Colonic mucosa (tissue), 4 donors: Measurements from ENCODE around the gene TIGD3. TPM values are rescaled to one million over a fixed set of nuclear protein-coding genes. Genes with fewer than 3 reads are reported as not detected.

Experiments
- DNase-seq: peaks from one replicate; pipeline ENCODE4 v3.0.0-alpha.2; 2020
- H3K27ac ChIP-seq: fragments of 200-600 bp; one replicate; pipeline ENCODE4 v1.8.0; 2021
- H3K27me3 ChIP-seq: fragments of 200-600 bp; one replicate; pipeline ENCODE4 v1.8.0; 2021
- H3K36me3 ChIP-seq: fragments of 200-600 bp; one replicate; pipeline ENCODE4 v1.8.0; 2021
- H3K4me1 ChIP-seq: fragments of 200-600 bp; one replicate; pipeline ENCODE4 v1.8.0; 2021; ENCODE audit warnings: mild to moderate bottlenecking
- H3K4me3 ChIP-seq: fragments of 200-600 bp; one replicate; pipeline ENCODE4 v1.8.0; 2021
- H3K9ac ChIP-seq, 2 donors: one replicate each; pipeline ENCODE4 v1.7.0; 2013; ENCODE audit warnings: control low read depth in 2 of 2, low read depth in 2 of 2, low read length in 2 of 2
- H3K9me3 ChIP-seq: fragments of 200-600 bp; one replicate; pipeline ENCODE4 v1.8.0; 2021
- CTCF ChIP-seq: fragments of 200-600 bp; IDR thresholded peaks from one replicate; pipeline ENCODE4 v1.8.0; 2022; ENCODE audit warnings: antibody characterized with exemption, mild to moderate bottlenecking
- intact Hi-C: fragments of 100-400 bp; cut with DNase I; formaldehyde crosslinking; loops from one replicate; pipeline ENCODE4 v1.14.1; 2022
- total RNA-seq, 2 donors: library from RNA; stranded (reverse); fragmentation: NEBNext Ultra II Directional in 1 of 2; extraction: Animal tissue kit (Norgen Biotek cat#: 25700) in 1 of 2; gene quantifications; one replicate each; pipeline ENCODE4 v1.2.1, GENCODE V29; 2021
- donor health status: healthy.
- donor health status: DM: no; HTN: no; CAD: no.
- donor health status: DM: no; HTN: no; CAD: no.

Gene TIGD3
- total RNA-seq: under 1 TPM; 0.48 to 0.77 TPM

GRCh38 chr11:65354265-65355012 is at the start of gene TIGD3:
Gene TIGD3 (plus strand): TSS chr11:65354751. CDS start chr11:65355809, 1,058 bp downstream.
- Histone ChIP-seq H3K36me3 (peaks cover 21% of the 10 kb centered on the region), H3K4me1 (no peaks in the 10 kb centered on the region), H3K4me3 (peak within 1 kb of the TSS; percentile 77), H3K27ac (peak within 1 kb of the TSS; percentile 56), H3K9me3 (no peaks in the 10 kb centered on the region), H3K9ac (peak within 1 kb of the TSS; percentile 75 to 77), H3K27me3 (no peaks in the 10 kb centered on the region)
- TF ChIP-seq CTCF: no peak
- DNase-seq: peak; percentile 99
- intact Hi-C loops: no loop called here

- no peaks in the 10 kb centered on the region for H3K27me3 ChIP-seq
- peak overlapping the region; percentile 73 for H3K27ac ChIP-seq
- H3K9me3 ChIP-seq: no peaks in the 10 kb centered on the region
- TF ChIP-seq CTCF: no peak
- intact Hi-C loops: no loop called here
- no peak overlapping the region for H3K9ac ChIP-seq
- H3K4me1 ChIP-seq: peaks cover 14% of the 10 kb centered on the region
- no peaks in the 10 kb centered on the region for H3K36me3 ChIP-seq
- H3K4me3 ChIP-seq: no peak overlapping the region
- DNase-seq: peak; percentile 66
Measured at GRCh38 chr11:65305501-65306268, 48.9 kb upstream of the TIGD3 start.

- Histone ChIP-seq H3K4me1 (peaks cover 18% of the 10 kb centered on the region), H3K36me3 (no peaks in the 10 kb centered on the region), H3K27ac (peak overlapping the region; percentile 57), H3K27me3 (no peaks in the 10 kb centered on the region), H3K4me3 (no peak overlapping the region), H3K9me3 (no peaks in the 10 kb centered on the region), H3K9ac (peak overlapping the region in 1 of 2 donors; percentile 32)
- DNase-seq: no peak
- intact Hi-C loops: no loop called here
- TF ChIP-seq CTCF: no peak
Measured at GRCh38 chr11:65307298-65308229, 47.0 kb upstream of the TIGD3 start.

- Histone ChIP-seq H3K27ac (peak overlapping the region; percentile 57), H3K9ac (peak overlapping the region; percentile 7 to 32), H3K36me3 (no peaks in the 10 kb centered on the region), H3K4me3 (no peak overlapping the region), H3K4me1 (peaks cover 21% of the 10 kb centered on the region), H3K9me3 (no peaks in the 10 kb centered on the region), H3K27me3 (no peaks in the 10 kb centered on the region)
- TF ChIP-seq CTCF: no peak
- peak; percentile 61 for DNase-seq
- intact Hi-C loops: no loop called here
Measured at GRCh38 chr11:65308281-65308891, 46.2 kb upstream of the TIGD3 start.

GRCh38 chr11:65309006-65309405 is 45.5 kb upstream of the TIGD3 start:
- intact Hi-C loops: no loop called here
- H3K36me3 ChIP-seq: no peaks in the 10 kb centered on the region

More at GRCh38 chr11:65309006-65309405, 45.5 kb upstream of the TIGD3 start:
- Histone ChIP-seq H3K27me3 (no peaks in the 10 kb centered on the region), H3K9ac (peak overlapping the region; percentile 7 to 32), H3K9me3 (no peaks in the 10 kb centered on the region), H3K4me1 (peaks cover 21% of the 10 kb centered on the region), H3K27ac (peak overlapping the region; percentile 57), H3K4me3 (no peak overlapping the region)
- TF ChIP-seq CTCF: no peak
- no peak for DNase-seq
